ENCODE data around the gene PDE10A.

PDE10A gene

DNA sequence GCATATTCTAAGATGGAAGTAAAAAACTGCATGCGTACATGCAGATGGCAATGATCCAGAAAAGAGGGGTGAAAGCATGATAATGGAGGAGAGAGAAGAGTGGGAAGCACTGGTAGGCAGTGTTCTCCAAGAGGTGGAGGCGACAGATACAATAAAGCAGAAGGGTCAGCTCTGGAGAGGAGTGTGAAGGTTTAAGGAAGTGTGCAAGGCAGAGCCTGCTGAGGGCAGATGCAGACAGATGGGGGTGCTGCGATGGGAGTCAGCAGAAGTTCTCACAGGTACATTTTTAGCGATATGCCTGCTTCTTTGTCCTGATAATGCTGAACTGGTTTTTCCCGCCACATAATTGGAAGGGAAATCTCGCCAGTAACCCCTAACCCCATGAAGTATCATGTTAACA, 272.6 kb downstream of the PDE10A start:
- Histone ChIP-seq H3K36me3 (replicated peaks) (peaks cover 6% of the 10 kb centered on the region; the same call in 1 of the 2 replicates), H3K4me3 (no peak overlapping the region), H3K27me3 (ENCODE audit: low read depth) (no peaks in the 10 kb centered on the region), H3K9me3 (no peaks in the 10 kb centered on the region), H3K4me1 (no peaks in the 10 kb centered on the region)
- DNase-seq (ENCODE audit: low spot score in 2 of 2): no peak
- in situ Hi-C loops (cut with MboI; ENCODE audit: low sequenced_read_pairs): no loop called here

GRCh38 chr6:165389534-165389933, 273.5 kb downstream of the PDE10A start:
- Histone ChIP-seq H3K27me3 (ENCODE audit: low read depth) (no peaks in the 10 kb centered on the region), H3K4me1 (no peaks in the 10 kb centered on the region), H3K9me3 (no peaks in the 10 kb centered on the region), H3K36me3 (replicated peaks) (peaks cover 3% of the 10 kb centered on the region; the same call in 1 of the 2 replicates), H3K4me3 (no peak overlapping the region)
- in situ Hi-C loops (cut with MboI; ENCODE audit: low sequenced_read_pairs): no loop called here
- DNase-seq (ENCODE audit: low spot score in 2 of 2): no peak

GRCh38 chr6:165383323-165383722, 279.7 kb downstream of the PDE10A start:
- Histone ChIP-seq H3K27me3 (ENCODE audit: low read depth) (no peaks in the 10 kb centered on the region), H3K9me3 (no peaks in the 10 kb centered on the region), H3K4me1 (no peaks in the 10 kb centered on the region), H3K4me3 (no peak overlapping the region), H3K36me3 (replicated peaks) (no peaks in the 10 kb centered on the region)
- no peak for DNase-seq (ENCODE audit: low spot score in 2 of 2)
- in situ Hi-C loops (cut with MboI; ENCODE audit: low sequenced_read_pairs): no loop called here

DNA sequence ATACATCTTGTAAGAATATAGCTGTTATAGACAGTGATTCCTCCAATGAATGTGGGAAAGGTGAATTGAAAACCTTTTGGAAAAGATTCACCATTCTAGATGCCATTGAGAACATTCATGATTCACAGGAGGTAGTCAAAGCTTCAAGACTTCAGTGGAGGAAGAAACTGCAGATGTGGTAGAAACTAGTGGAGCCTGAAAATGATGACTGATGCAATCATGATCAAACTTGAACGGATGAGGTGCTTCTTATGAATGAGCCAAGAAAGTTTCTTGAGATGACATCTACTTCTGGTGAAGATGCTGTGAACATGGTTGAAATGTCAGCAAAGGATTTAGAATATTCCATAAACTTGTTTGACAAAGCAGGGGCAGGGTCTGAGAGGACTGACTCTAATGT, 286.9 kb downstream of the PDE10A start:
- in situ Hi-C loops (cut with MboI; ENCODE audit: low sequenced_read_pairs): no loop called here
- H3K4me1 ChIP-seq: no peaks in the 10 kb centered on the region
- DNase-seq (ENCODE audit: low spot score in 2 of 2): no peak
- H3K4me3 ChIP-seq: no peak overlapping the region
- no peaks in the 10 kb centered on the region for H3K27me3 ChIP-seq (ENCODE audit: low read depth)
- no peaks in the 10 kb centered on the region for H3K9me3 ChIP-seq
- H3K36me3 ChIP-seq (replicated peaks): no peaks in the 10 kb centered on the region

GRCh38 chr6:165365371-165365770, 297.7 kb downstream of the PDE10A start:
- in situ Hi-C loops (cut with MboI; ENCODE audit: low sequenced_read_pairs): no loop called here
- no peaks in the 10 kb centered on the region for H3K4me1 ChIP-seq
- H3K36me3 ChIP-seq (replicated peaks): no peaks in the 10 kb centered on the region
- no peaks in the 10 kb centered on the region for H3K27me3 ChIP-seq (ENCODE audit: low read depth)
- H3K9me3 ChIP-seq: no peaks in the 10 kb centered on the region
- H3K4me3 ChIP-seq: no peak overlapping the region
- DNase-seq (ENCODE audit: low spot score in 2 of 2): no peak

- H3K4me3 ChIP-seq: no peak overlapping the region
- 0 out of 2 replicates have a peak, but pooled peaks cover 2% of the 10 kb centered on the region for H3K9me3 ChIP-seq
- DNase-seq (ENCODE audit: low spot score in 2 of 2): no peak
- in situ Hi-C loops (cut with MboI; ENCODE audit: low sequenced_read_pairs): no loop called here
- no peaks in the 10 kb centered on the region for H3K27me3 ChIP-seq (ENCODE audit: low read depth)
- H3K4me1 ChIP-seq: peaks cover 10% of the 10 kb centered on the region
- no peaks in the 10 kb centered on the region for H3K36me3 ChIP-seq (replicated peaks)
Measured at GRCh38 chr6:165345700-165346099, 317.3 kb downstream of the PDE10A start.

DNA sequence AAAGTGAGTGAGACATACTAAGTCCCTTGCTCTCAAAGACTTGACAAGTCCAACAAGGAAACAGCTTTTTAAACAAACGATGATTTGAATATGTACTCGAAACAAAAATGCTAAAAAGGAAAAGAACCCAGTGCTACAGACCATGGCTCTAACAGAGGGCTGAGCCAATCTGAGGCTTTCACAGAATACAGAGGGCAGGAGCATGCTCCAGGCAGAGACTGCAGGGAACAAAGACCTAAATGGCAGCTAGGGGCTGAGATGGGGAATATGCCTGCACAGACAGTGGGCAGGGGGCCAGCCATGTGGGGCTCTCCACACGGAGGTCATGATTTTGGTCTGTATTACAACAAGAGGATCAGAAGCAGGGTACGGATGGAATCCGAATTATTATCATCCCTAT, 322.5 kb downstream of the PDE10A start:
- Histone ChIP-seq H3K36me3 (replicated peaks) (no peaks in the 10 kb centered on the region; the same call in 1 of the 2 replicates), H3K4me1 (peaks cover 10% of the 10 kb centered on the region), H3K9me3 (no peaks in the 10 kb centered on the region), H3K27me3 (ENCODE audit: low read depth) (no peaks in the 10 kb centered on the region), H3K4me3 (no peak overlapping the region)
- no peak for DNase-seq (ENCODE audit: low spot score in 2 of 2)
- in situ Hi-C loops (cut with MboI; ENCODE audit: low sequenced_read_pairs): no loop called here

DNA sequence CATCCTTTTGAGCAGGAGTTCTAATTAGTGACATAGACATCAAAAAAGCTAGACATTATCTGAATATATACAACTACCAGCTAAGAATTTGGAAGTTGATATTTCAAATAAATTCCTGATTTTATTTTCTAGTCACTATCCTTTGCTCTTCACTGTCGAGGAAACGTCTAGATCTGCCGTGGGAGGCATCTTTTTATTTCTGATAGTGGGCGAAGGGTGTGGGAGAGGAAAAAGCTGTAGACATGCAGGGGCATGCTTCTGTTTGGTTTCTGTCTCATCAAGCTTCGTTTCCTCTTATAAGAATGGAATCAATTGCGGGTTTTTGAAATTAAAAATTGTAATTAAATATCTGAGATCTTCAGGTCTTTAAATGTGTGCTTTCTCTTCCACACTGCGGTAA, 337.4 kb downstream of the PDE10A start:
- Histone ChIP-seq H3K4me1 (no peaks in the 10 kb centered on the region), H3K36me3 (replicated peaks) (no peaks in the 10 kb centered on the region), H3K27me3 (ENCODE audit: low read depth) (no peaks in the 10 kb centered on the region), H3K4me3 (no peak overlapping the region), H3K9me3 (no peaks in the 10 kb centered on the region)
- in situ Hi-C loops (cut with MboI; ENCODE audit: low sequenced_read_pairs): no loop called here
- no peak for DNase-seq (ENCODE audit: low spot score in 2 of 2)

DNA sequence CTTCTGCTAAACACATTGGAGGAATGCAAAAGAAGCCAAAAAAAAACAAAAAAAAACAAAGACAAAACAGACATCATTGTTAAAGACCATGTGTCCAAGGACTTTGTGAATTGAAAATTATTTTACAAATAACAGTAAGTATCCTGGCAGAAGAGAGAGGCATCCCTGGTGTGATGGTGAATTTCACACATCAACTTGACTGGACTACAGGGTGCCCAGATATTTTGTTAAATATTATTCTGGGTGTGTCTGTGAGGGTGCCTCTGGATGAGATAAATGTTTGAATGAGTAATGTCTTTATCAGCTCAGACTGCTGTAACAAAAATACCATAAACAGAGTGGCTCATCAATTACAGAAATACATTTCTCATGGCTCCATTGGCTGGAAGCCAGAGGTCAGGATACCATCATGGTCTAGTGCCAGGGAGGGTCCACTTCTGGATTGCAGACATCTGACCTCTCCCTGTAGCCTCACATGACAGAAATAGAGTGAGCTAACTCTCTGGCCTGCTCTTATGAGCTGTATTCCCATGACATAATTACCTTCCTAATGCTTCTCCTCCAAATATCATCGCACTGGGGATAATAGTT, 341.4 kb downstream of the PDE10A start:
- H3K4me1 ChIP-seq: no peaks in the 10 kb centered on the region
- H3K27me3 ChIP-seq (ENCODE audit: low read depth): no peaks in the 10 kb centered on the region
- DNase-seq (ENCODE audit: low spot score in 2 of 2): no peak
- in situ Hi-C loops (cut with MboI; ENCODE audit: low sequenced_read_pairs): no loop called here
- H3K4me3 ChIP-seq: no peak overlapping the region
- no peaks in the 10 kb centered on the region for H3K36me3 ChIP-seq (replicated peaks)
- no peaks in the 10 kb centered on the region for H3K9me3 ChIP-seq

DNA sequence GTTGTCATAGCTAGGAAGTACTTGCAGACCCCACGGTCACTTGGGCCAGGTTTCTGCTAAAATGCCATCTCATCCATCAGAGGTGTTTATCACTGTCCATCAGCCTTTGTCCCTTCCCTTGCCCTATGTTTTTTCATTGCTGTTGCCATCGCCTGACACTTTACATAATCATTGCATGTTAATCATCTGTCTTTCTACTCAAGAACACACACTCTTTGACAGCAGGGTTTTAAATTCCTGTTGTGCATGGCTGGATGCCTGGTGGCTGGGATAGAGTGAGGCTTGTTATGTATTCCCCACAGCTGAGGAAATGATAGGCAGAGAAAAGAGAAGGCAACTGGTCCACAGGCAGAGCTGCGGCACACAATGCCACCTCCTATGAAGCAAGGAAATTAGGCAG, 341.9 kb downstream of the PDE10A start:
- no peak for DNase-seq (ENCODE audit: low spot score in 2 of 2)
- no peaks in the 10 kb centered on the region for H3K4me1 ChIP-seq
- no peaks in the 10 kb centered on the region for H3K27me3 ChIP-seq (ENCODE audit: low read depth)
- no peaks in the 10 kb centered on the region for H3K9me3 ChIP-seq
- H3K36me3 ChIP-seq (replicated peaks): no peaks in the 10 kb centered on the region
- in situ Hi-C loops (cut with MboI; ENCODE audit: low sequenced_read_pairs): no loop called here
- no peak overlapping the region for H3K4me3 ChIP-seq

DNA sequence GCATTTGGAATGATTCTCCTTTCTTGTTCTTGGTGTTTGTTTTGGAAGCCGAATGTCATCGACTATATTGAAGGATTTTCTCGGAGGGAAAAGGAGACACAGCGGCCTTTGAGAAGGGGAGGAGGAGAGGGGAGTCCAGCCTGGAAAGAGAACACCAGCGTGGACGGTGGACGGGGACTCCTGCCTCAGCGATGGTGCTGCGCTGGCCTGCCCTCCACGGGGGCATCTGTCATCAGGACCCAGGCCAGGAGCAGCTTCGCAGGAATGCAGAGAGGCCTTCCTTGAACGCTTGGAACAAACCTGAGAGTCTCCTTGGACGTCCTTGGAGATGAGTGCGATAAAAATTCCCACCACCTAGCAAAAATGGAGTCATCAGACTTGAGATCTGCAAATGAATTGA, 345.3 kb downstream of the PDE10A start:
- Histone ChIP-seq H3K4me3 (no peak overlapping the region), H3K27me3 (ENCODE audit: low read depth) (no peaks in the 10 kb centered on the region), H3K4me1 (no peaks in the 10 kb centered on the region), H3K36me3 (replicated peaks) (no peaks in the 10 kb centered on the region), H3K9me3 (no peaks in the 10 kb centered on the region)
- DNase-seq (ENCODE audit: low spot score in 2 of 2): no peak
- in situ Hi-C loops (cut with MboI; ENCODE audit: low sequenced_read_pairs): no loop called here

GRCh38 chr6:165308926-165309731, 353.9 kb downstream of the PDE10A start, which contains the start of gene C6orf118:
C6orf118 (minus strand) TSS chr6:165309605; CDS start chr6:165309586, 19 bp downstream.
- no peaks in the 10 kb centered on the region for H3K36me3 ChIP-seq (replicated peaks)
- peak; percentile 71 to 86 for DNase-seq (ENCODE audit: low spot score in 2 of 2)
- no peaks in the 10 kb centered on the region for H3K4me1 ChIP-seq
- peak within 1 kb of the TSS; percentile 29 for H3K4me3 ChIP-seq
- in situ Hi-C loops (cut with MboI; ENCODE audit: low sequenced_read_pairs): no loop called here
- H3K9me3 ChIP-seq: no peaks in the 10 kb centered on the region
- no peaks in the 10 kb centered on the region for H3K27me3 ChIP-seq (ENCODE audit: low read depth)

DNA sequence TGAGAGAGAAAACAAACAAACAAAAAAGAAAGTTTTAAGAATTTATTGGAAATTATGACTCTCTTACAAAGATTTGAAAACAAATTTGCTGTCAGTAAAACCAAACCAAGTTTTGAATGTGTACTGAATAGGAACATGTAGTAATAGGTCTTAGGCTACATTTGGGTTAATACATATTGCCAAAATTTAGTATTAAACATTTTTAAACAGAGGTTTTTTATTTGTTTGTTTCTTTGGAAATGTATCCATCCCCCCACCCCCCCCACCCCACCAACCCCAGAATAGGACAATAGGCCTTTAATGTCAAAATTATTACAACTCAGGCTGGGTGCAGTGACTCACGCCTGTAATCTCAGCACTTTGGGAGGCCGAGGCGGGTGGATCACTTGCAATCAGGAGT, 356.1 kb downstream of the PDE10A start:
- Histone ChIP-seq H3K27me3 (ENCODE audit: low read depth) (no peaks in the 10 kb centered on the region), H3K4me1 (no peaks in the 10 kb centered on the region)
- in situ Hi-C loops (cut with MboI; ENCODE audit: low sequenced_read_pairs): no loop called here

GRCh38 chr6:165301372-165302246, 361.4 kb downstream of the PDE10A start:
- no peak for DNase-seq (ENCODE audit: low spot score in 2 of 2)
- in situ Hi-C loops (cut with MboI; ENCODE audit: low sequenced_read_pairs): no loop called here
- no peaks in the 10 kb centered on the region for H3K4me1 ChIP-seq
- H3K4me3 ChIP-seq: no peak overlapping the region
- H3K9me3 ChIP-seq: no peaks in the 10 kb centered on the region
- H3K27me3 ChIP-seq (ENCODE audit: low read depth): no peaks in the 10 kb centered on the region
- no peaks in the 10 kb centered on the region for H3K36me3 ChIP-seq (replicated peaks)

More for the DNA sequence above, 356.1 kb downstream of the PDE10A start:
- Histone ChIP-seq H3K9me3 (no peaks in the 10 kb centered on the region), H3K4me3 (no peak overlapping the region), H3K36me3 (replicated peaks) (no peaks in the 10 kb centered on the region)
- no peak for DNase-seq (ENCODE audit: low spot score in 2 of 2)

Measured in HAP-1 (cell line).